Activated CD4-positive, alpha-beta T cell treated with anti-CD3 and anti-CD28 coated beads, Interleukin-2, amount 10 ng/mL, durations not matched to agents 7 days and 5 days (primary cell): Measurements from ENCODE around the gene SMARCA4. TPM values are rescaled to one million over a fixed set of nuclear protein-coding genes. Genes with fewer than 3 reads are reported as not detected.
"Not testable (repeated sequence)": the region's sequence is repeated elsewhere in the genome, so short reads cannot be mapped to it uniquely, and the experiment has no call there.

Experiments used
- CTCF ChIA-PET: fragments of 350-600 bp; sonication (Branson Sonifier 250); formaldehyde crosslinking; loops from one replicate; lab custom pipeline; 2021; ENCODE audit warnings: antibody characterized with exemption; lab: Charles Lee
- POLR2A ChIA-PET: fragments of 350-600 bp; sonication (Branson Sonifier 250); formaldehyde crosslinking; loops from one replicate; lab custom pipeline; 2021; ENCODE audit warnings: antibody characterized with exemption; lab: Charles Lee
- DNase-seq: peaks from one replicate; pipeline ENCODE4 v3.0.0-alpha.2; 2020
- H3K27ac Mint-ChIP-seq: one replicate; pipeline ENCODE4 v1.8.0; 2021; ENCODE audit warnings: mild to moderate bottlenecking, moderate library complexity, mixed read lengths
- H3K27me3 Mint-ChIP-seq: one replicate; pipeline ENCODE4 v1.8.0; 2021; ENCODE audit warnings: mixed read lengths
- H3K36me3 Mint-ChIP-seq: one replicate; pipeline ENCODE4 v1.8.0; 2021; ENCODE audit warnings: low read depth, mixed read lengths
- H3K4me1 Mint-ChIP-seq: one replicate; pipeline ENCODE4 v1.8.0; 2021; ENCODE audit warnings: mixed read lengths
- H3K4me3 Mint-ChIP-seq: one replicate; pipeline ENCODE4 v1.8.0; 2021; ENCODE audit warnings: mild to moderate bottlenecking, moderate library complexity, mixed read lengths
- H3K9me3 Mint-ChIP-seq: one replicate; pipeline ENCODE4 v1.8.0; 2021; ENCODE audit warnings: mixed read lengths
- total RNA-seq, 2 experiments: library from RNA; stranded (reverse); gene quantifications; one replicate each; pipeline ENCODE4 v1.2.3, GENCODE V29; 2021

The SMARCA4 gene
- total RNA-seq, 2 experiments from 2014 or later: 111 to 115 TPM

- ChIA-PET CTCF (interaction anchor here (1.2 kb wide), 1 partner anchor 143 kb away, joined by 5 read pairs; no protein-coding TSS in a partner anchor), POLR2A (no interaction called here)
- Mint-ChIP-seq H3K4me1 (peaks cover 11% of the 10 kb centered on the region), H3K9me3 (no peaks in the 10 kb centered on the region), H3K4me3 (no peak overlapping the region), H3K27ac (no peak overlapping the region), H3K27me3 (no peaks in the 10 kb centered on the region), H3K36me3 (no peaks in the 10 kb centered on the region)
- DNase-seq: no peak
Observed at GRCh38 chr19:11079999-11080398, 119.2 kb downstream of the SMARCA4 start.

- peaks cover 21% of the 10 kb centered on the region for H3K36me3 Mint-ChIP-seq
- peak overlapping the region; percentile 97 for H3K4me3 Mint-ChIP-seq
- H3K27me3 Mint-ChIP-seq: no peaks in the 10 kb centered on the region
- H3K4me1 Mint-ChIP-seq: peaks cover 47% of the 10 kb centered on the region
- peak overlapping the region; percentile 99 for H3K27ac Mint-ChIP-seq
- DNase-seq: no peak
- POLR2A ChIA-PET: no interaction called here
- CTCF ChIA-PET: interaction anchor here (0.6 to 1.0 kb wide), 4 partner anchors 18 to 1123 kb away, joined by 3 to 4 read pairs (median 3); no protein-coding TSS in a partner anchor
- no peaks in the 10 kb centered on the region for H3K9me3 Mint-ChIP-seq
Observed at GRCh38 chr19:11087870-11088505, 127.2 kb downstream of the SMARCA4 start.

- Mint-ChIP-seq H3K4me1 (peaks cover 53% of the 10 kb centered on the region), H3K36me3 (peaks cover 28% of the 10 kb centered on the region), H3K9me3 (no peaks in the 10 kb centered on the region), H3K27ac (peak overlapping the region; percentile 99), H3K27me3 (no peaks in the 10 kb centered on the region), H3K4me3 (peak overlapping the region; percentile 97)
- POLR2A ChIA-PET: interaction anchor here (0.6 to 1.2 kb wide), 2 partner anchors 53 to 1469 kb away, joined by 4 to 5 read pairs; no protein-coding TSS in a partner anchor
- no peak for DNase-seq
- CTCF ChIA-PET: interaction anchor here (0.6 to 1.6 kb wide), 5 partner anchors 18 to 394 kb away, joined by 3 to 4 read pairs (median 3); no protein-coding TSS in a partner anchor
Observed at GRCh38 chr19:11088506-11089253, 127.8 kb downstream of the SMARCA4 start.

GRCh38 chr19:11089254-11090013 lies 128.6 kb downstream of the SMARCA4 start, which contains the start of gene LDLR:
Gene LDLR, plus strand, starts transcription at chr19:11089463. Its CDS starts 86 bp downstream, at chr19:11089549.
- Mint-ChIP-seq H3K27me3 (no peaks in the 10 kb centered on the region), H3K4me3 (peak within 1 kb of the TSS; percentile 97), H3K4me1 (peaks cover 53% of the 10 kb centered on the region), H3K27ac (peak within 1 kb of the TSS; percentile 99), H3K9me3 (no peaks in the 10 kb centered on the region), H3K36me3 (peaks cover 34% of the 10 kb centered on the region)
- peak; percentile 94 for DNase-seq
- POLR2A ChIA-PET: interaction anchor here (0.6 to 1.2 kb wide), 4 partner anchors 8 to 1470 kb away, joined by 3 to 5 read pairs (median 4); no protein-coding TSS in a partner anchor
- CTCF ChIA-PET: interaction anchor here (0.6 to 1.6 kb wide), 3 partner anchors 14 to 393 kb away, joined by 3 to 4 read pairs (median 3); no protein-coding TSS in a partner anchor

- peaks cover 56% of the 10 kb centered on the region for H3K4me1 Mint-ChIP-seq
- H3K27ac Mint-ChIP-seq: peak overlapping the region; percentile 99
- CTCF ChIA-PET: interaction anchor here (1.0 to 1.6 kb wide), 2 partner anchors 70 to 110 kb away, joined by 4 to 5 read pairs; no protein-coding TSS in a partner anchor
- H3K27me3 Mint-ChIP-seq, POLR2A ChIA-PET, H3K9me3 Mint-ChIP-seq: not testable (repeated sequence)
- H3K4me3 Mint-ChIP-seq: peak overlapping the region; percentile 97
- peaks cover 39% of the 10 kb centered on the region for H3K36me3 Mint-ChIP-seq
- DNase-seq: peak; percentile 48
Observed at GRCh38 chr19:11090014-11090263, 129.1 kb downstream of the SMARCA4 start.

- peak overlapping the region; percentile 97 for H3K4me3 Mint-ChIP-seq
- H3K36me3 Mint-ChIP-seq: peaks cover 43% of the 10 kb centered on the region
- peak; percentile 99 for DNase-seq
- H3K9me3 Mint-ChIP-seq: no peaks in the 10 kb centered on the region
- POLR2A ChIA-PET: no interaction called here
- H3K4me1 Mint-ChIP-seq: peaks cover 58% of the 10 kb centered on the region
- peak overlapping the region; percentile 99 for H3K27ac Mint-ChIP-seq
- H3K27me3 Mint-ChIP-seq: no peaks in the 10 kb centered on the region
- CTCF ChIA-PET: interaction anchor here (0.7 to 1.6 kb wide), 3 partner anchors 70 to 111 kb away, joined by 3 to 5 read pairs (median 4); no protein-coding TSS in a partner anchor
Observed at GRCh38 chr19:11090264-11090996, 129.6 kb downstream of the SMARCA4 start.

- ChIA-PET POLR2A (no interaction called here), CTCF (interaction anchor here (0.7 to 1.7 kb wide), 3 partner anchors 35 to 102 kb away, joined by 3 to 5 read pairs (median 5); no protein-coding TSS in a partner anchor)
- Mint-ChIP-seq H3K27me3 (no peaks in the 10 kb centered on the region), H3K4me3 (peak overlapping the region; percentile 97), H3K27ac (peak overlapping the region; percentile 99), H3K36me3 (peaks cover 50% of the 10 kb centered on the region), H3K4me1 (peaks cover 62% of the 10 kb centered on the region), H3K9me3 (no peaks in the 10 kb centered on the region)
- no peak for DNase-seq
Observed at GRCh38 chr19:11090997-11091702, 130.3 kb downstream of the SMARCA4 start.

GRCh38 chr19:11091703-11092153 lies 130.9 kb downstream of the SMARCA4 start:
- H3K27ac Mint-ChIP-seq: peak overlapping the region; percentile 99
- DNase-seq: peak; percentile 64
- peak overlapping the region; percentile 97 for H3K4me3 Mint-ChIP-seq
- POLR2A ChIA-PET: no interaction called here
- CTCF ChIA-PET: interaction anchor here (1.7 kb wide), 1 partner anchor 34 kb away, joined by 5 read pairs; no protein-coding TSS in a partner anchor
- H3K27me3 Mint-ChIP-seq: no peaks in the 10 kb centered on the region
- H3K9me3 Mint-ChIP-seq: peaks cover 2% of the 10 kb centered on the region
- H3K4me1 Mint-ChIP-seq: peaks cover 68% of the 10 kb centered on the region
- H3K36me3 Mint-ChIP-seq: peaks cover 56% of the 10 kb centered on the region

GRCh38 chr19:11092181-11092538 lies 131.3 kb downstream of the SMARCA4 start:
- peak; percentile 50 for DNase-seq
- peak overlapping the region; percentile 86 for H3K27ac Mint-ChIP-seq
- peaks cover 58% of the 10 kb centered on the region for H3K36me3 Mint-ChIP-seq
- peaks cover 2% of the 10 kb centered on the region for H3K9me3 Mint-ChIP-seq
- H3K4me3 Mint-ChIP-seq: peak overlapping the region; percentile 65
- no peaks in the 10 kb centered on the region for H3K27me3 Mint-ChIP-seq
- H3K4me1 Mint-ChIP-seq: peaks cover 67% of the 10 kb centered on the region
- ChIA-PET CTCF (interaction anchor here (0.7 to 1.7 kb wide), 3 partner anchors 8 to 303 kb away, joined by 3 to 5 read pairs (median 4); no protein-coding TSS in a partner anchor), POLR2A (no interaction called here)

GRCh38 chr19:11093689-11094238 lies 132.9 kb downstream of the SMARCA4 start:
- peaks cover 2% of the 10 kb centered on the region for H3K9me3 Mint-ChIP-seq
- peaks cover 60% of the 10 kb centered on the region for H3K4me1 Mint-ChIP-seq
- DNase-seq: no peak
- no peaks in the 10 kb centered on the region for H3K27me3 Mint-ChIP-seq
- H3K36me3 Mint-ChIP-seq: peaks cover 68% of the 10 kb centered on the region
- ChIA-PET POLR2A (no interaction called here), CTCF (interaction anchor here (0.6 to 0.9 kb wide), 5 partner anchors 9 to 58 kb away, joined by 3 to 4 read pairs (median 3); no protein-coding TSS in a partner anchor)
- peak overlapping the region; percentile 65 for H3K4me3 Mint-ChIP-seq
- peak overlapping the region; percentile 86 for H3K27ac Mint-ChIP-seq

- no peak for DNase-seq
- ChIA-PET CTCF (interaction anchor here (0.7 to 1.4 kb wide), 5 partner anchors 32 to 450 kb away, joined by 3 to 4 read pairs (median 3); no protein-coding TSS in a partner anchor), POLR2A (no interaction called here)
- Mint-ChIP-seq H3K36me3 (peaks cover 75% of the 10 kb centered on the region), H3K9me3 (peaks cover 2% of the 10 kb centered on the region), H3K4me1 (peaks cover 59% of the 10 kb centered on the region), H3K4me3 (peak overlapping the region; percentile 62), H3K27ac (peak overlapping the region; percentile 95), H3K27me3 (no peaks in the 10 kb centered on the region)
Observed at GRCh38 chr19:11094520-11094894, 133.7 kb downstream of the SMARCA4 start.
